HG03521 (cell line): ENCODE measurements around the gene PGBD5.

Experiments
- ATAC-seq: cut with Tn5 transposase; IDR thresholded peaks from one replicate; pipeline ENCODE4 v1.9.1; 2021; ENCODE audit warnings: mild to moderate bottlenecking, moderate library complexity; ENCODE audit not compliant: unreplicated experiment

PGBD5 gene

DNA sequence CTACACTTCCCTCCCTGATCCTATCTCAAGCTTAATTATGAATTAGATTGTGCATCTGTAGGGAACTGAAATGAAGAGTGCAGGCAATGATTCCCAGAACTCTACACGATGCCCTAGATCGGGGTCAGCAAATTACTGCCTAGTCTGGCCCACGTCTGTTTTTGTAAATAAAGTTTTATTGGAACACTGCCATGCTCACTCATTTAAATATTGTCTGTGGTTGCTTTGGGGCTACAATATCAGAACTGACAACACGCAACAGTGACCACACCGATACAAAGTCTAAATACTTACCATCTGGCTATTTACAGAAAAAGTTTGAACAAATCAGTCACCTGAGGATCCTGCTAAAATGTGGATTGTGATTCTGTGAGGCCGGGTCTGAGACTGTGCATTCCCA, 74.1 kb downstream of the PGBD5 start:
- ATAC-seq = no peak

DNA sequence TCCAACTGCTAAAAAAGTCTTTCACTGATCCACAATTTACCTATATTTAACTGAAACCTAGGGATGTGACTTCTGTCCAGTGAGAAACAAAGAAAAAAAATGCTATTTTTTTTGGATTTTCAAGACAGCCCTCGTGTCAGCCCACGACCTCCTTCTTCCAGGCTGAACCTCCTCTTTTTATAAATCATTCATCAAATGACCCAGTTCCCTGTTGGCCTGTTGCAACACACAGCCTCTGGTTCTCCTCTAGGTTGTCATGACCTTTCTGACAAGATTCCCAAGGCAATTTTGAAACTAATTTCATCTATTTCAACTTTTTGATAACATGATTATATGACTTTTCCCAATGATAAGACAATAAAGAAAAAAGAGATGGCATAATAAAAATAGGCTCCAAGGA, 74.6 kb downstream of the PGBD5 start:
- no peak for ATAC-seq

DNA sequence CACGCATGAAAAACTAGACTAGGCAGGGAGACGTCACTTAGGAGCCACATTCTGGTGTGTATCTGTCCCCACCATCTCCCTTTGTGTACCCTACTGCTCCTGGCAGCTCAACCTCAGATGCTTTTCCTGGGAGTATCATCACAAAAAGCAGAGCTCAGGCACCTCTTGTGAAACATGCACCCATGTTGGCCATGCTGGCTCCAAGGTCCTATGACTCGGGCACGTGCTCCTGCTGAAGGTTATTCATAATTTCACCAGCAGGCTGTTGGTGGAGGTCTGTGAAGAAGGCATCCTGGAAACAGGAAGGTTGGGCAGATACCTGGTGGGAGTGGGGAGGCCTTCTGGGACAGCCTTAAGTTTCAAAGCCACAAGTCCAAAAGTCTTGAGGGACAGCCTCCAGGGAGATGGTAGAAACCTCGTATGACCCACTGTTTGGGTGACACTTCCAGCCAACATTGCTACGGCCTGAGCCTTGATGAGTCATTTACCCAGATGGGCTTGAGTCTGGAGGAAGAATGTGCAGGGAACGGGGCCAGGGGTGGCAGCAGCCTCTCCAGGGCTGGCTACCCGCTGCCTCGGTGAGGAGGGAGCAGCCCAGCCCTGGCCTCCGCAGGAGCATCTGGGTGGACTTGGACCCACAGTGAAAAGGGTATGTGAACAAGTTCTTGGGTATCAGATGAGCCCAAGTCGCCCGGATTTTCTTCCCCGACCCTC, 75.8 kb downstream of the PGBD5 start:
- ATAC-seq = no peak

DNA sequence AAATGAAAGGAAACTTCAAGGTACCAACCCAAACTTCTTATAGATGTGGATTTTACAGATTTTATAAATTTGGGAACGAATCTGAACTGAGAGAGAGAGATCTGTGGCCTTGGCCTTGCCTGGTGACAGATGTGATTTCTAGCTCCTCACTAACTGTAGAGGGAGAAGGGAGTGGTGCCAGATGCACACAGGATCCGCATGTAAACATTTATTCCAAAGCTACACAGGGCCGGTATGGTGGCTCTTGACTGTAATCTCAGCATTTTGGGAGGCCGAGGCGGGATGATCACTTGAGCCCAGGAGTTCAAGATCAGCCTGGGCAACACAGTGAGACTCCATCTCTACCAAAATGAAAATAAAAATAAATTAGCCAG, 77.1 kb downstream of the PGBD5 start:
- ATAC-seq = no peak

DNA sequence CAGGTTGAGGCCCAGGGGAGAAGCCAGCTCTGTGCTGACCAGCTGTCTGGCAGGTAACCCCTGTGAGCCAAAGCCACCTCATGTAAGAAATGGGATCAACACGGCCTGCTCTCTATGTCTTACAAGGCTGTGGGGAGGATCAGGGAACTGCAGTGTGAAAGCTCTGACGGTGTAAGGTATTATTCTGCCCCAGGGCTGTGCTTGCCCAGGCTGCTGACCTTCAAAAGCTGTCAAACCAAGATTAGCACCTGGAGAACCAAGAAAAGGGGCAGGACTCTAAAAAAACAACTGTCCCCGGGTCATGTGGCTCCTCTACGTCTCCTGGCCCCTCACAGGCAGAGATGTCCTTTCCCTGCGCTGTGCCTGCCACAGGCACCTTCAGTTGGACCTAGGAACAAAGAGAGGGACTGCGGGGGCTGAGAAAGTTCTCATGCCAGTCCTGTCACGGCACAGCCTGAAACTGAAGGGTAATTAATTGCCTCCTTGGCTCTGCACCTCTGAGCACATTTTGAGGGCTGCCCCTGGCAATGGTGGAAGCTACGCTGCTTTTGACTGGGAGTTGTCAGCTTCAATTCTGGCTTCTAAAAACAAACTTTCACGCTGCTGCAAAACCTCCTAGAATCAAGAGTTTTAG, 77.6 kb downstream of the PGBD5 start:
- no peak for ATAC-seq

DNA sequence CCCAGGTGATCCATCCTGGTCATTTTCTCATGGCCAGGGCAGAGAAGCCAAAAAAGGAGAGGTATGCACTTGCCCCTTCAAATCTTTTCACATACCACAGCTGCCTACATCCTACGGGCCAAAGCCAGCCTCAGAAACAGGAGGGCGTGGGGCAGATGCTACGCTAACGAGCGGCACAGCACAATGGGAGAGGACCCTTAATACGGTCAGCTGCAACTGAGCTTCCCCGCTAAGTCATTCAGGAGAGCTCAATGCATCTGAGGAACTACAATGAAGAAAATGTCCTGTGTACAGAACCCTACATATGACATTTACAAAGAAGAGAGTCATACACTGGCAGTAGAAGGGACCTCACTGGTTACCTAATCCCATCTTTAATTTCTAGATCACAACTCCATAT, 78.2 kb downstream of the PGBD5 start:
- no peak for ATAC-seq

DNA sequence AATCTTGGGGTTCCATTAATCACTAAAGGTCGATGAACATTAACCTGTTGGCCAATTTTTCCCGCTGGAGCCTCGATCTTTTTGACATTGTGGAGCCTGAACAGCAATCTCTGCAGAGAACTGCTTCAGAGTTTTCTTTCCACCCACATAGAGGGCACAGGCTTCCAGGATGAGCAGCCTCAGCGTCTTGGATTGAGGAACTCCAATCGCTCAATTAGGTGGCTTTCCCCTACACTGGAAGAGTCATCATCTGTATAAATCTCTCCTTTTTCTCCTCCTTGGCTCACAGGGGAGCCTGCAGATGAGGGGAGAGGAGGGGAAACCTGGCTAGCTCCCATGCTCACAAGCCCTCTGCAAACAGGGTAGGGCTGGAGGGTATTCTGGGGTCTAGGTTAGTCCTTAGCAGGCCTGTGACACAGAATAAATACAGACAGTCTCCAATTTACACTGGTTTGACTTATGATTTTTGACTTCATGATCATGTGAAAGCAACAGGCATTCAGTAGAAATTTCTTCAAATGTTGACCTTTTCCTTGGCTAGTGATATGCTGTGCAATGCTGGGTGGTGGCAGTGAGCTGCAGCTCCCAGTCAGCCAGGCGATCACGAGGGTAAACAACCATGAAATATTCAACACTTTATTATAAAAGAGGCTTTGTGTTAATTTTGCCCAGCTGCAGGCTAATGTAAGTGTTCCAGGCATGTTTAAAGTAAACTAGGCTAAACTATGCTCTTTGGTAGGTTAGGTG, 80.8 kb downstream of the PGBD5 start:
- no peak for ATAC-seq

DNA sequence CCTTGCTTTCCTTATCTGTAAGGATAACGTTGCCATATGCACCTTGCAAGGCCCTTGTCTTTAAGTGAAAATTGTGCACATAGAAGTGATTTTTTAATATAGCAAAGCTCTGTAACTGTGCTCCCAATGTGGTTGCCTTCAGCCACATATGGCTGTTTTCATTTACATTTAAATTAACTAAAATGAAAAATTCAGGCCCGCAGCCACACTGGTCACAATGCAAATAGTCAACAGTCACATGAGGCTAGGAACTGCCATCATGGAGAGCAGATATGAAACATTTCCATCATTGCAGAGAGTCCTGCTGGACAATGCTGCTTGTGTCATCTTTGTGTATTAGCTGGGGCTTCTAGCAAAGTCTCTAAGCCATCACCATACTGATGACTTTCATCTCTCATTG, 83.4 kb downstream of the PGBD5 start:
- ATAC-seq = no peak

DNA sequence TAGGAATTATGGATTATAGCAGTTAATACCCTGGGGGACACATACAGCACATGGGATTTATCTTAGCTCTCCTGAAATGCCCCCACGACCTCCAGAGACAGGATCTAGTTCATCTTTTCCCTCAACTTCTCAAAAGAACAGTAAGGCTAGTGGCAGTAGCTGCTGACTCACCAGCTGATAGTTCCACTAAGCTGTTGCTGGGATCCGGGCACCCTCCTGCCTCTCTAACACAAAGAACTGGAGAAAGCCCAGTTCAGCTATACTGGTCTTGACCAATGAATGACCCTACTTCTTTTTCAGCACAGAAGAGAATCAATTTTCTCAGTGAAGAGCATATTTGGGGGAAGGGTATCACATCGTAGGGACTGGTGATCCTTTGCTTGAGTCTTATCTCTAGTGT, 84.1 kb downstream of the PGBD5 start:
- no peak for ATAC-seq

DNA sequence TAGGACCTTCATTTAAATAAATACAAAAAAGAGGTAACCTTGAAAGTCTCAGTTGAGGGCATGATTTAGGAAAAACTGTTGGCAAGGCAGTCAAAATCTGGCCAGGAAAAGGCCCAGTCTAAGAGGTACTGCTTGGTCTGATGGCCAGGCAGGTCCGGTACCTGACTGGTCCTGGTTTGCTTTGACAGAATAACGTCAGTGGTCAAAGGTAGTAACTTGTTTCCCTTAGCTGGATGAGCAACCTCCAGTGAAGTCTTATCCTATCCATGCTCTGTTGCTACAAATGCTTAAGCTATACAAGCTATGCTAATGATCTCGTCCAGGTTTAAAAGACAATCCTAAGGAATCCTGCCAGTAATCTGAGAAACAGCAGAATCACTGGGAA, 85.0 kb downstream of the PGBD5 start:
- no peak for ATAC-seq

DNA sequence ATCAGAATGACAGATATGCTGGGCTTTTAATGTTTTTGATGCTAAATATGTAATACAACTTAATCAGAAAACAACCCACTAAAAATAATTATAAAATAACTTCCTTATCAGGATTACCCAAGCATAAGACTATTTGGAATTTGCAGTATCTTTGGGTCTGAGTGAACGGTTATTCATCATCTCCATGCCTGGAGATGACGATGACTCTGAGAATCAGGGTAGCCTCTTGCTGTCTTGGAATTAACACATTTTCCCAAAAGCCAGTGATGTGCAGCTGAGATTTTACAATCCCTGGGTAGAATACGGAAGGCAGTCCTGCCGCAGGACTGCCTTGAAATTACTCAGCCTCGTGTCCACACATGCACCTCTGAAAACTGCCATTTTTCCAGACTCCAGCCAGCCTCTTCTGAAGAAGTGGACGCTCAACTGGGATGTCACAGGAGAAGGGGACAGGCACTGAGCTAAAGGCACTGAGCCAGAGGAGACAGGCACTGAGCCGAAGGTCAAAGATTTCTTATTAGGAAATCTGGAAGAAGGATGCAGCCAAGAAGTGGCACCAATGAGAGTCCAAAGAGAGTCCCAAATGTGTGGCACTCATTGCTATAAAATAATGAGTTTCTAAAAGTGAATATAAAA, 85.5 kb downstream of the PGBD5 start:
- ATAC-seq = no peak

DNA sequence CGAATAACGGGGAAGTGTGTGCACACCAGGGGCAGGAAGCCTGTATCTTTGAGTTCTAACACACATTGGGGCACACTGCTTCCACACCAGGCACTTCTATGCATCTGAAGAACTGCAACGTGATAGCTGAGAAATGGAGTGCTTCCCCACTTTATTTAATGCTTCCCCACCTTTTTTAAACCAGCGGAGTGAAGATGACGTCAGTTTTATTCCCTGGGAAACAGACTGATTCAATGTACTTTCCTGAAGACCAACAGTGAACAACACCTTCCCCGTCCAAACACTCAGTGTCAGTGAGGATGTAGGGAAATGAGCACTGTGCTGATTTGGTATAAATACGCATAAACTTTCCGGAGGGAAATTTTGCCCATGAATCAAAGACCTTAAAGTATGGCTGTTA, 87.1 kb downstream of the PGBD5 start:
- ATAC-seq = no peak

DNA sequence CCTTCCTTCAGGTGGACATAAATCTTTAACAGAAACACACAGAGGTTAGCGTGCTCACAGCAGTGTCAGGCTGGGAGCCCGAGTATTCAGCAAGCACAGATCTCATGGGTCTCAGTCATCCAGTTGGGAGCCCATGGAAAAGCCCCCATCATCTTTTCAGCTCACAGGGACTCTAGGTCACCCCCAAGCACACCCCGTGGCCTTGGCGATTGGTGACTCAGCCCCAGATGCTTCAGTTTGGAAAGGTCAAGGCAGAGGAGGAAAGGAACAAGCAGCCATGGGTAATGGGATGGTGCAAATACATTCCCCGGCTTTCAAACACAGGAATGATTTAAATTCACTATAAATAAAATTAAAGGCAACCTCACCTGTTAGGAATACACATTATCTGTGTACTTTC, 88.9 kb downstream of the PGBD5 start:
- ATAC-seq = no peak

DNA sequence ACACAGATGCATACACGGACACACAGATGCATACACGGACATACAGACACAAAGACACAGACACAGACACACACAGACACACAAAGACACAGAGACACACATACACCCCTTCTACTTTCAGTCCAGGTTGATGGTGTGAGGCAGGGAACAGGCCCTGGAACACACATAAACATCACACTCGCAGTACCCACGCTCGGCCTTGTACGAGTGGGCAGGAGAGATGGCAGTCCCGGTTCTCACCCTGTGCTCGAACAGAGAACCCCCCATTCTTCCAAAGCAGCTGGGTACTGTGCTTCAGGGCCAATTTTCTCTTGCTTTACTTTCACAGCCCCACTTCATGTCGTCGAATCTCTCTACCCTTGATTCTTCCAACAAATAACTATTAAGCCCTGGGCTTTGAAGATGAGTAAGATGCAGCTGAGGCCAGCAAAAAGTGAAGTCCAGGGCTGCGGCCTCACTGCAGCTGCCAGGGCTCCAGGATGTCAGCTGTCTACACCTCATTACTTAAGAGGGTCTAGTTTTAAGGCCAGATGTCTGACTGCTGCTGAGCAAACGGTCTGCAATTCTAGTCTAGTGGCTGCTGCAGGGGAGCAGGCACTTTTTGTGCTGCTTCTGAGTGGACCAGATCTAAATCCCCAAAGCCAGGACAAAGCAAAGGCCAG, 90.1 kb downstream of the PGBD5 start:
- ATAC-seq = no peak

DNA sequence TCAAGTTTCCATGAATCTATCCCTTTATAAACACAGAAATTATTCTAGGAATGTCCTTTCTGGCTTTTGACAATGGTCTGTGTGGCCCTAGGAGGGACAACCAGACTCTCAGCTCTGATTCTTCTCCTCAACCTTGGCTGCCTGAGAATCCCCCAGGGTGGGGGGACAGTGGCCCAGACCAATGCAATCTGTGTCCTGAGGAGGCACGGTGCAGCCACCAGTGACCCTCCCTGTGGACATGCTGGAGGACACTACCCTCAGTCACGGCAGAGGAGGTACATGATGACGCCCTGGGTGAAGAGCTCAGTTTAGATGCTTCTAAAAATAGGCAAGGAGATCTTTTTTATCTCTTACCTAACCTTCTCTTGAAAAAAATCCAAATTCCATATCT, 91.7 kb downstream of the PGBD5 start:
- no peak for ATAC-seq

DNA sequence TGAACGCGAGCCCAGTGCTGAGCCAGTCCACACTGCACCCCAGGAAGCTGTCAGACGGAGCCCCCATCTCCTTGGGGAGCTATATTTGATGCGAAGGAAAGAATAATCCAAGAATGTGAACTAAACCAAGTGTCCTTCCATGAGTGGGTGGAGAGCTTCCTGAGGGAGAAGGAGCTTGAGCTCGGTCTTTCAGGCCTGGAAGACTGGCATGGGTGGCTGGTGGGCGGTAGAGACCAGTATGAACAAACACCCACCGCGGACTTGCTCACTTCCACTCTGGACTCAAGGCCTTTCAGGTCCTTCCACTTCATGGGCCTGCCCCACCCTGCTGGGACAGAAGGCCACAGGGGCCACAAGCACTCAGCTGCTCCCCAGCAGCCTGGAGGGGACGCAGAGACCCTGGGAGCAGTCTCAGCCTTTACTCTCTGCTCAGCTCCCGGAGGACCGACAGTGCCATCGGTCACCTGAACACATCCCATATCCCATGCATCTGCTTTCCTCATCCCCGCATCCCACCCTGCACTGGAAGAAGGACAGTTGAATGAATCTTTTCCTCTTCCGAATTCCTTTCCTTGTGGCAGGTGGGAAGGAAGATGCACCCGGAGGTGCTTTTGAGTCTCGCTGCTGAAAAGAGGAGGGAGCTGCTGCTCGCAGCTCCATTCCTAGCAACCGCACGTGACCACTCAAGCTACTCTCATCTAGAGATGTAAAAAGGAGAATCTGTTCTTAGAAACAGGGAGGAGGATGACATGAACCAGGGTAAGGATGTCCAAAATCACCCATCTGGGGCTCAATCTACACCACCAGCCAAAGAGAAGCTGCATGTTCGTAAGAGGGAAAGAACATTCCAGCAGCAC, 92.3 kb downstream of the PGBD5 start:
- ATAC-seq = no peak

DNA sequence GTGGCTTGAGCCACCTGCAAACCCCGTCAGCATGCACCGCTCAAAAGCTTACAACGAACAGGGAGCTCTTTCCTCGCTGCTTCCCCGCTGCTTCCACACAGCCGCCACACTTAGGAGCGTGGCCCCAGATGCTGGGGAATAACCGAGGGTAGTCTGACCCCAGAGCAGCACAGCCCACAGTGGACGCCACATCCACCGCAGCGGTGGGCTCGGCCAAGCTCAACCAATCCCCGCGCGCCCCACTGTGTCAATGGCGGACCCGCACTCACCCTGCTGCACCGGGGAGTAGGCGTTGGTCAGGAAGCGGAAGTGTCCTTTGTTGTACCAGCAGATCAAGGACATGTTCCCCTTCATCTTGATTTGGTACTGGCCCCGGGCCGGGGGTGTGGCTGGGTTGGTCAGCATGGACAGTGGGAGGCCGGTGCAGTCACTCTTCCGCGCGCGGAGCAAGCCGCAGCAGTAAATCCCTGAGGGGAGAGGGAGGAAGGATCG, 93.5 kb downstream of the PGBD5 start:
- ATAC-seq = no peak

DNA sequence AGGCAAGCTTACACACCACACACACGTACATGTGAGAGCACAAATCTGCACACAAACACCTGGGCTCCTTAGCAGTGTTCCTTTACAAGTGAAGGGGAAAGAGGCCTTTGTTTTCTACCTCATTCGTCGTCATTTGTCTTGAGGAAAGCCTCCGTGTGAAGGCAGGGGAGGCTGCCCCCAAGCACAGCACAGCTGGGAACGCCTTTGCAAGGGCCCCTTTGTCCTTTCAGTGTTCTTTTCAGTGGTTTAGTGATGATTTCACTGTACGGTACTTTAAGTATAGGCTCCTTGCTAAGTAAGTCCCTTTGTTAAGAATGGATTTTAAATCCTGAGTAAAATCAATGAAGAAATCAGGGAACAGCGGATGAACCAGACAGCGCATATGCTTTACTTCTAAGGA, 94.1 kb downstream of the PGBD5 start:
- ATAC-seq = no peak

DNA sequence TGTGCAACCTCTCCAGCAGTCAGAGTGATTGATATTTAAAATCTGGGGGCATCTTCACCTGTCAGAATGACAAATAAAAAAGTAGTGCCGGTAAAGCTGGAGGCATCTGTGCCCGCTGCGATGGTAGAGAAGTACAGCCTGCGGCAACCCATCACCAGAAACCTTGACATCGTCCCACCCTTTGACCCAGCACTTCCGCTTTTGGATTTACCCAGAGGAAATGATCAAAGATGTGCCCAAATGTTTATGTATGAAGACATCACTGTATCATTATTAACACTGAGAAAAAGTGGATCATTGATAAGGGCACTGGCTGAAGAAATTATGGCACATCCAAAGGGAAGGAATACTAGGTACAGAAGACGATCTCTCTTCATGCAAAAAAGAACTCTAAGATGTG, 96.0 kb downstream of the PGBD5 start:
- ATAC-seq = no peak

DNA sequence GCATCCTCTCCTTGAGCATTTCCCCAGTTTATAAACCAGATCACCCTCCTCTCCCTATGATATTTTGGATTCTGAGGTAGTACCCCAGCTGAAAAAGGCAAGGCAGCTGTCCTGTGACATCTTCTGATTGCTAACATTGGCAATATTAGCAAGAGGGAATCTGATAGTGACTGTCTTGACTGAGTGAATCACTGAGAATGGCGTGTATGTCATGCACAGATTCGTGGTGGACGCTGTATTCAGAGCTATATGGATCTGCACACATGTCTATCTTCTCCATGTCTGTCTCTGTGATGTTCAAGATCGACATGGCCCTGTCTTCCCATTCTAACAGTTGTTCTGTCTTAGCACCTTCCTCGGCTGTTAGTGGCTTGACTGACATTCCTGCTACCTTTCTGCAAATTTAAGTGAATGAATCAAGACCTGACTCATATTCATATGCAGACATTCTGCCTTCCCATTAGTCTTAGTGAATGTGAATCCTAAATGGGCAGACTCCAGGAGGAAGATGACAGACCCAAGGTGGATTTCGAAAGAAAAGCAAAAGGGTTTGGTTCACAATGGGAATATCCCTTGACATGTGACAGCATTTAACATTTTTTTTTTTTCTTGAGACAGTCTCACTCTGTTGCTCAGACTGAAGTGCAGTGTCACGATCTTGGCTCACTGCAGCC, 97.7 kb downstream of the PGBD5 start:
- no peak for ATAC-seq
